Stimulated activated CD4-positive, alpha-beta T cell treated with anti-CD3 and anti-CD28 coated beads, TNF-alpha, amount 100 ng/mL, for 24 hours (primary cell): ENCODE data around the gene POGZ.

Source experiments
- DNase-seq, 3 experiments: peaks; one replicate each; pipeline ENCODE4 v3.0.0-alpha.2; 2020; ENCODE audit warnings: low read depth in 3 of 3

Gene POGZ

GRCh38 chr1:151459331-151460046, at the start of gene POGZ:
Gene POGZ, minus strand, starts transcription at chr1:151459494. Its CDS starts 17,290 bp downstream, at chr1:151442204.
- DNase-seq, result peak; percentile 91 to 94 (median 92)

GRCh38 chr1:151508833-151509232, 49.5 kb upstream of the POGZ start:
- DNase-seq, result no peak

DNA sequence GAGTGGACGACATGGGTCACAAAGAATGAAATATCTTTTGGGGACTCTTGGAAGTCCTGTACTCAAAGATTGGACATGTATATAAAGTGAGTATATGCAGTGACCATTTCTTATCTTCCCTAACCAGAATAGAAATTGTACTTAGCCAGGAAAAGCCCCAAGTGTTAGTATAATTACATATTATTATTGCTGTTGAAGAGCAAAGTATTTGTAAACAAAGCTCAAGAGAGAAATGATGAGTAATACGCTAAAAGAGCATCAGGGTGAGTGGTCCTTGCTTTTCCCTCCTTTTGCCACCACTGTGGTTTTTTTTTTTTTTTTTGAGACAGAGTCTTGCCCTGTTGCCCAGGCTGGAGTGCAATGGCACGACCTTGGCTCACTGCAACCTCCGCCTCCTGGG, 45.5 kb upstream of the POGZ start:
- DNase-seq, result no peak

GRCh38 chr1:151504252-151504651, 45.0 kb upstream of the POGZ start:
- no peak for DNase-seq

DNA sequence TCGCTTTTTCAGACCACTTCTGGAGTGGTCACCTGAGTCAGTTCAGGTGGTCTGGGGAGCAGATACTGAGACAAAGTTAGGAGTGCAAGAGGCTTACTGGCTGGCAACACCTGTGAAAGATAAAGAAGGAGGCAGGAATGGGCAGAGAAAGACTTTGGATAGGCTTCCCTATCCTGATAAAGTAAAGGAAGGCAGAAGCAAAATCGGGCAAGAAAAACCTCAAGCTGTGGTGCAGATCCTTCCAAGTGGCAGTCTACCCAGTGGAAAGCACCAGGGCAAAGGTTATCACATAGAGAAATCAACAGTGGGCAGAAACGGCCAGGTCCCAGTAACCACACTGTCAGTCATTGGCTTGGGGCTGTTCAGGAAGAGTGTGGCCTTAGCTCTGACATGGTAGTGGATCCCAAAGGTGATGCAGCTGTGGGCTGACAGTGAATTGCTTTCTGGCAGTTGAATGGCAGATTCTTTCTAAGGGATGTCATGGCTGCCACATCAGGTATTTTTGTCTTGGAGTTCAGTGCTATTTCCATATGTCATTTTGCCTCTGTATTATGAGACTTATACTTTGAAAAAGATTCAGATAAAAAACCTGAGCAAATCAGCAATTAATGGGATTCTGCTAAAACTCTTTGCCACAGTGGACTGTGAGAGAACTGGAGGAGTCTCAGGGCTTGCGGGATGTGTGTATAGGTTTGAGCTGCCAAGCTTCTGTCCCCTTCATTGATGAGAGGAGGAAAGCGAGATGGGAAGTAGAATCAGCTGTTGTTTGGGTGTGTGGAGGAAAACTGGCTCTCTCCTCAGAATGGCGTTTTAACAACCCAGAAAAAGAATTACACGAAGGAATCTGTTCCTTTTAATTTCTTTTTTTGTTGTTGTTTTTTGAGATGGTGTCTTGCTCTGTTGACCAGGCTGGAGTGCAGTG, 43.8 kb upstream of the POGZ start:
- no peak for DNase-seq

GRCh38 chr1:151502035-151502700, 42.9 kb upstream of the POGZ start:
- DNase-seq, result no peak

DNA sequence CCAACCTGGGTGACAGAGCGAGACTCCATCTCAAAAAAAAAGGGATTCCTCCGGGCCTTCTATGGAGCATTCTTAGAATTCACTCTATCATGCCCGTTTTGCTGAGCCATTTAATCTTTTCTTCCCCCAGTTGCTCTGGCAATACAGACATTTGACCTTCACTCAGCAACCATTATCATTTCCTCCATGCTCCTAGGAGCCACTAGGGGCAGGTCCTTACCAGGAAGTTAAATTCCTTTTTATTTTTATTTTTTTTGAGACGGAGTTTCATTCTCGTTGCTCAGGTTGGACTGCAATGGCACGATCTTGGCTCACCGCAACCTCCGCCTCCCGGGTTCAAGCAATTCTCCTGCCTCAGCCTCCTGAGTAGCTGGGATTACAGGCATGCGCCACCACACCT, 42.2 kb upstream of the POGZ start:
- DNase-seq, result no peak

GRCh38 chr1:151499930-151500329, 40.6 kb upstream of the POGZ start:
- DNase-seq, result no peak

GRCh38 chr1:151499365-151499764, 40.1 kb upstream of the POGZ start:
- no peak for DNase-seq

DNA sequence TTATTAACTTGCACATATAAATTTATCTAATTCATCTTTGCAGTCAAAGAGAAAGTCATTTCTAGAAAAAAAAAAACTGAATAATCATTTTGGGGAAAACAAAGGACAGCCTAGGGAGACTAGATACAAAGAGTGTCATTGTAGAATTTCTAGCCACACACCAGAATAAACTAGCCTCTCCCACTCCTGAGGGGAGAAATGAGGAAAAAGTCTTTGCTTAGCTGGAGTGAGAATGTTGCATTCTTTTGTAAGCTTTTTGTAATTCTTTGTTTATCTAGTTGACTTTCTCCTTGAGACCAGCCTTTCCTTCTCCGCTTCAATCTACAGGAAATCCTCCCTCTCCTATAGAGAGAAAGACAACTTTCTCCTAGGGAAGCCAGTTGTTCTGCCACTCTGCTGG, 36.0 kb upstream of the POGZ start:
- DNase-seq, result no peak

- DNase-seq, result no peak
Observed at GRCh38 chr1:151494741-151495281, 35.5 kb upstream of the POGZ start.

GRCh38 chr1:151493042-151493441, 33.7 kb upstream of the POGZ start:
- DNase-seq, result no peak

- no peak for DNase-seq
Observed at GRCh38 chr1:151492120-151492519, 32.8 kb upstream of the POGZ start.

GRCh38 chr1:151491641-151492040, 32.3 kb upstream of the POGZ start:
- DNase-seq, result no peak

DNA sequence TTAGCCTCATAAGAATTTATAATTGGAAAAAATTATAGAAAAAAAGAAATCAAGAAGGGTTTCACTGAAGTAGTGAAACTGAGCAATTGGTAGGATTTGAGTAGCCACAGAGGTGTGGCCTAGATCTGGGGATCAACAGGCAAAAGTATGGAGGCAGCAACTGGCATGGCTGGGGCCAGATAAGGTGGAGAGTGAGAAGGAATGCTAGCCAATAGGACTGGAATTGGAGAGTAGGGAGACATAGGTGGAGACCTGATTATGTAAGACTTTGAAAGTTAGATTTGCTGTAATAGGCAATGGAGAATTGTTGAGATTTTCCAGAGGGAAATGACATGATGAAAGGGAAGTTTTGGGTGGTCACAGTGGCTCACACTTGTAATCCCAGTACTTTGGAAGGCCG, 27.3 kb upstream of the POGZ start:
- DNase-seq, result no peak

GRCh38 chr1:151485685-151486255, 26.5 kb upstream of the POGZ start:
- no peak for DNase-seq

DNA sequence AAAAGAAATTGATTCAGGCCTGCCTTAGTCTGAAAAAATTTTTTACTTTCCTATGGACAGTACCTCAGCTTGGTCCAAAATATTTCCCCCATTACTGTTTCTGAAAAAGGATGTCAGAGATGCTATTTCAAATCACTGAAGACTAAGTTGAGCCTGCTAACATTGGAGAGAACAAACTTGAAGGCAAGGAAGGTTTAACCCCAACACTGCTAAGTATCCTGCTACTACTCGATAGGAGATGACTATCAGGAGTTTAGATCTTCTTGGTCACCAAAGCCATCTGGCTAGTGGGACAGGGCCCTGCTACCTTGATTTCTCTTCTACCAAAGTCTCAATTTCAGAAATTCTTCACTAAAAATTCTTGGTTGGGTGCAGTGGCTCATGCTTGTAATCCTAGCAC, 22.7 kb upstream of the POGZ start:
- DNase-seq, result no peak

GRCh38 chr1:151479462-151479861, 20.2 kb upstream of the POGZ start:
- no peak for DNase-seq

GRCh38 chr1:151478923-151479322, 19.6 kb upstream of the POGZ start:
- DNase-seq, result no peak

GRCh38 chr1:151478140-151478812, 19.0 kb upstream of the POGZ start:
- DNase-seq, result no peak

DNA sequence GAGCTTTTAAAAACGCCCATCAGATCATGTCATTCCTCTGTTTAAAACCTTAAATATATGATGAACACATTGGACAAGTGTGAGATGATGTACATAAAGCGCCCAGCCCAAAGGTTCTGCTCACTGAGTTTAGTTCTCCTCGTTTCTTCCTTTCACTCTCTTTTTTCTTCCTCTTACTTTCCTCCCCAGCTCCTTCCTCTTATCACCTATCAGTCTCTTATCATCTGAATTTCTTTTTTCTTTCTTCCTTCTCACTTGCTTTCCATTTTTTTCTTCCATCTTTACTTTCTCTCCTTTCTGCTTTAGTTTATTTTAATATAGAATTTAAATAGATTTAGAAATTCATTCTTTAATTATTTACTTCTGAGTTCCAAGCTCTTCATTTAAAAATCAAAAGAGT, 17.8 kb upstream of the POGZ start:
- DNase-seq, result no peak
